ENCODE measurements around the gene ISG20L2. TPM values are rescaled to one million over a fixed set of nuclear protein-coding genes. Genes with fewer than 3 reads are reported as not detected.

Gene ISG20L2
- total RNA-seq, 4 donors from 2014 or later: 3.6 to 24.8 (median 10.2) TPM

DNA sequence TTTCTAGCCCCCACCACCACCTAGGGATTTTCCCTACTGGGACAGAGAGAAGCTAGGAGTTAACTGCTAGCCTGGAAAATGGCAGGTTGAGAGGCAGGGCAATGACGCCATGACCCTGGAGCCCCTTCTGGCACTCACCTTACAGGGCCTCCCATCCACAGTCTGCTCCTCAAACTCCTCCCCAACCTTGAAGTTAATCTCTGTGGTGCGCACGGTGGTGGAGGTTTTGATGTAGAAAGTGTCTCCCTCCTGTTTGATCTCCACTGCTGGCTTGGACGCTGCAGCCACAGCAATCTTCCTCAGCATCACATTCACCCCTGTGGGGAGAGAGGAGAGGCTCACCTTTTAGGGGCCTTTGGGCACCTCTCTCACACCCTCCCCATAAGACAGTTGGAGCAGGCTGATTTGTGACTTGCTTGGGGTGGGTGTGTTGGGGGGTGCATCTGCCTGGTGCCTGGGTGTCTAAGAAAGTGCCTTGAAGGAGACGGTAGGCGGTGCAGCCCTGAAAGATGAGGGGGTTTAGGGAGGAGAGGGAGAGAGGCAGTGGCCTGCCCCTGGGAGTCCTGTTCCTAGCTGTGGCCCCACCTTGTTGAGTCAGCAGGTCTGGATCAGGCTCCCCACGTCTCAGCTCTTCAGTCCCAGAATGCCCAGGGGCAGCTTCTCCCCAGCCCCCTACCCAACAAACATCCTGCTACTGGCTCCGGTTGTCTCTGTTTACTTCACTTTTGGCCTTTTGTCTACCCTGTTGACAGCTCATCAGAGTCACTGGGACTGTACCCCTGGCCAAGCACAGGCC lies 27.6 kb downstream of the ISG20L2 start:
- TF ChIP-seq, protein P1, sequence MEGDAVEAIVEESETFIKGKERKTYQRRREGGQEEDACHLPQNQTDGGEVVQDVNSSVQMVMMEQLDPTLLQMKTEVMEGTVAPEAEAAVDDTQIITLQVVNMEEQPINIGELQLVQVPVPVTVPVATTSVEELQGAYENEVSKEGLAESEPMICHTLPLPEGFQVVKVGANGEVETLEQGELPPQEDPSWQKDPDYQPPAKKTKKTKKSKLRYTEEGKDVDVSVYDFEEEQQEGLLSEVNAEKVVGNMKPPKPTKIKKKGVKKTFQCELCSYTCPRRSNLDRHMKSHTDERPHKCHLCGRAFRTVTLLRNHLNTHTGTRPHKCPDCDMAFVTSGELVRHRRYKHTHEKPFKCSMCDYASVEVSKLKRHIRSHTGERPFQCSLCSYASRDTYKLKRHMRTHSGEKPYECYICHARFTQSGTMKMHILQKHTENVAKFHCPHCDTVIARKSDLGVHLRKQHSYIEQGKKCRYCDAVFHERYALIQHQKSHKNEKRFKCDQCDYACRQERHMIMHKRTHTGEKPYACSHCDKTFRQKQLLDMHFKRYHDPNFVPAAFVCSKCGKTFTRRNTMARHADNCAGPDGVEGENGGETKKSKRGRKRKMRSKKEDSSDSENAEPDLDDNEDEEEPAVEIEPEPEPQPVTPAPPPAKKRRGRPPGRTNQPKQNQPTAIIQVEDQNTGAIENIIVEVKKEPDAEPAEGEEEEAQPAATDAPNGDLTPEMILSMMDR (IDR thresholded peaks at IDR 0.05): no peak
- TF ChIP-seq POLR2A (IDR thresholded peaks at IDR 0.05): no peak
- peak overlapping the region in 1 of 2 donors; percentile 8 for H3K27ac ChIP-seq
- intact Hi-C loops (cut with DNase I; ENCODE audit: low total_unique reads): no loop called here

DNA sequence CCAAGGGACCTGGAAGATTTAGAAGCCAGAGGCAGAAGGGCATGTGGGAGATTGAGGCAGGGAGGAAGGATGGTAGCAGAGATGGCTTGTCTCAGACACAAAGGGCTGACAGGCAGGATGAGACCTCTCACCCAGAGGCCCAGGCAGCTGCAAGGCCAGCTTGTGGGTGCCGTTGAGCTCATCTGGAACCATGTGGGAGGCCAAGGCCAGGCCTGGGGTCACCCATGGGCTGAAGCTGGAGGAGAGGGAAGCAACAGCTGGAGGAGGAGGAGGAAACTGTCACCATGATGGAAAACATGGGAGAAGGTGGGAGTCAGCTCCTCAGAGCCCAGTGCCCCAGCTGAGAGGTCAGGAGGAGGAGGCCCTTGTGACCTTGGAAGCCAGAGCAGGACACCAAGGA lies 29.6 kb downstream of the ISG20L2 start:
- H3K27me3 ChIP-seq: no peaks in the 10 kb centered on the region
- no peak overlapping the region for H3K4me3 ChIP-seq
- no peaks in the 10 kb centered on the region for H3K36me3 ChIP-seq
- TF ChIP-seq POLR2A (IDR thresholded peaks at IDR 0.05): no peak
- TF ChIP-seq, protein P1 (IDR thresholded peaks at IDR 0.05): no peak
- no peaks in the 10 kb centered on the region for H3K9me3 ChIP-seq
- no peak for DNase-seq
- H3K4me1 ChIP-seq: no peaks in the 10 kb centered on the region
- H3K27ac ChIP-seq: no peak overlapping the region
- intact Hi-C loops (cut with DNase I; ENCODE audit: low total_unique reads): loop anchor here (10.0 kb wide), 1 partner anchor 186 kb away; no protein-coding TSS in a partner anchor

More for the DNA sequence above, 27.6 kb downstream of the ISG20L2 start:
- Histone ChIP-seq H3K27me3 (no peaks in the 10 kb centered on the region), H3K4me1 (peaks cover 0 to 10% of the 10 kb centered on the region in 2 donors), H3K4me3 (no peak overlapping the region), H3K9me3 (no peaks in the 10 kb centered on the region), H3K36me3 (no peaks in the 10 kb centered on the region)
- DNase-seq: no peak

DNA sequence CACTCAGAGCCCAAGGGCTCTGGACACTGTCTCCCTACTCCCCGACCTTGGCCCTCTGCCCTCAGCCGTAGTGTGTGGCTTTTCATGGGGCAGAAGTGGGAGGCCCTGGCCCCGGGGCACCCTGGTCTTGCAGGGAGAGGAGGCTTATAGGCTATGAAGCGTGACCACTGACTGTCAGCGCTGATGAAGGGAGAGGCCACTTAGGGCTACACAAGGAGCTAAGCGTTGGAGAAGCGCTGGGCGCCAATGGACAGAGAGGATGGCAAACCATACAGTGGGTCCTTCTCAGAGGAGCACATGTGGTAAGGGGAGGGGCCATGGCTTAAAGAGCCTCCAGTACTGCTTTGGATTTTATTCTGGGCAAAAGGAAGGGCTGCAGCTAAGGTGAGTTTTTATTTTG lies 31.1 kb downstream of the ISG20L2 start:
- H3K4me1 ChIP-seq: no peaks in the 10 kb centered on the region
- no peaks in the 10 kb centered on the region for H3K27me3 ChIP-seq
- no peak overlapping the region for H3K27ac ChIP-seq
- no peaks in the 10 kb centered on the region for H3K36me3 ChIP-seq
- H3K9me3 ChIP-seq: no peaks in the 10 kb centered on the region
- H3K4me3 ChIP-seq: no peak overlapping the region
- no peak for DNase-seq
- TF ChIP-seq POLR2A (IDR thresholded peaks at IDR 0.05): no peak
- TF ChIP-seq, protein P1 (IDR thresholded peaks at IDR 0.05): no peak
- intact Hi-C loops (cut with DNase I; ENCODE audit: low total_unique reads): loop anchor here (10.0 kb wide), 1 partner anchor 187 kb away; no protein-coding TSS in a partner anchor

GRCh38 chr1:156696755-156697154 lies 31.8 kb downstream of the ISG20L2 start:
- no peak for DNase-seq
- intact Hi-C loops (cut with DNase I; ENCODE audit: low total_unique reads): loop anchor here (10.0 kb wide), 1 partner anchor 188 kb away; no protein-coding TSS in a partner anchor
- Histone ChIP-seq H3K27ac (no peak overlapping the region), H3K4me3 (no peak overlapping the region), H3K4me1 (no peaks in the 10 kb centered on the region), H3K27me3 (no peaks in the 10 kb centered on the region), H3K36me3 (no peaks in the 10 kb centered on the region), H3K9me3 (no peaks in the 10 kb centered on the region)
- TF ChIP-seq, protein P1 (IDR thresholded peaks at IDR 0.05): no peak
- no peak for TF ChIP-seq POLR2A (IDR thresholded peaks at IDR 0.05)

DNA sequence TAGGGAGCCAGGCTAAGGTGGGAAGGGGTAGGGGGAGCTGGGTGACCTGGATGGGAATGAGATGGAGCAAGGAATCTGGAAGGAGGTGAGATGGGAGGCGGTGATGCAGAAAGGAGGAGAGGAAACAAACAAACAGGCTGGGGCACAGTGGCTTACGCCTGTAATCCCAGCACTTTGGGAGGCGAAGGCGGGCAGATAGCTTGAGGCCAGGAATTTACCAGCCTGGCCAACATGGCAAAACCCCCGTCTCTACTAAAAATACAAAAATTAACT lies 33.9 kb downstream of the ISG20L2 start:
- intact Hi-C loops (cut with DNase I; ENCODE audit: low total_unique reads): loop anchor here (10.0 kb wide), 1 partner anchor 190 kb away; no protein-coding TSS in a partner anchor
- no peaks in the 10 kb centered on the region for H3K4me1 ChIP-seq
- no peaks in the 10 kb centered on the region for H3K9me3 ChIP-seq
- H3K27ac ChIP-seq: no peak overlapping the region
- DNase-seq: no peak
- H3K4me3 ChIP-seq: no peak overlapping the region
- no peaks in the 10 kb centered on the region for H3K27me3 ChIP-seq
- TF ChIP-seq, protein P1 (IDR thresholded peaks at IDR 0.05): no peak
- TF ChIP-seq POLR2A (IDR thresholded peaks at IDR 0.05): no peak
- no peaks in the 10 kb centered on the region for H3K36me3 ChIP-seq
